SKM-1 treated with dmso at 0.1 percent for 144 hours (cell line): Measurements from ENCODE around the gene WDR19.

Source experiments
- DNase-seq: peaks from one replicate; lab custom pipeline; 2025; ENCODE audit not compliant: unreplicated experiment; lab: John Stamatoyannopoulos, UW

Gene WDR19

DNA sequence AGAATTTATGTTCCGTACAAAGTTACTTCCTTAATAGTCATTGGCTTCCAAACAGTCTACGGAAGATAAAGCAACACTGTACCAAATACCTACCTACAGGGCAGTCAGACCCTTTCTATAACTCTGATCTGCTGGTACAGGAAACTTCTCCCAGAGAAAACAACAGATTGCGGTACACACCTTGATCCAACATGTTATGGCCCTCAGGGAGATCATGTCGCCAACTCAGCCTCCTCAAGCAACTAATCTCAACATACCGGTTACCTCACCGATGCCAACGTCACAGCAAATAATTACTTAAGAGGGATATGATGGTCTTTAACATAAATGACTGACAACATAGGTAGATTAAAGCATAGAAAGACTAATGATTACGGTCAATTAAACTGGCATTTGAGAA, 113.5 kb downstream of the WDR19 start:
- no peak for DNase-seq

DNA sequence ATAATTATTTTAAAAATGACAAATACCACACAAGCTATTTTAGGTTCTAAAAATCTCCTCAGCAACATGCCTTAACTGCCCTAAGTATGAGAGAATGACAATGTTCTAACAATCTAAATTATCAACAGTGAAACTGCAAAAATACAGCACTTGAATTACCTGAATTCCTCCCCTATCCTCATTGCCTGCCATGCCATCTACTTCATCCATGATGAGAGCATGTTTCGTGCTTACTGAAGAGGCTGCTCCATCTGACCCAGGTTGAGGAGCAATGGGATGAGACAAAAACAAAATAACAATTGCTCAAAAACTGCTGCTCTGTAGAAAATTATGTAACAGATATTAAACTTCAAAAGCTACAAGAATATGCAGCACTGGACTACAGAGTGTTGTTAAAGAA, 120.6 kb downstream of the WDR19 start:
- no peak for DNase-seq

DNA sequence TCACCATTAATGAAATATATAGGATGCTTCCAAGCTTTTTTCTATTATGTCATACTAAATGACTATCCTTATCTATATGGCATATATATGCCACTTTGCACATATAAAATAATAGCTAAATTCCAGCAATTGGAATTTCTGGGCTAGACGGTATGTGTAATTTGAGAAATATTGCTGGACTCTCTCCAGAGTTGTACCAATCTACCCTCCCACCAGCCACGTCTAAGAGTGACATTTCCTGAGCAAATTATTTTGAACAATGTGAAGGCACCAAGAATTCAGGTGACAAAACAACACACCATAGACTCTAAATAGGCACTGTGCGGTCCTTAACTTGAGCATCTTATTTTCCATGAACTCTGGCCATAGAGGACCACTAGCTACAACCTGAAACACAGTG, 121.5 kb downstream of the WDR19 start:
- no peak for DNase-seq

DNA sequence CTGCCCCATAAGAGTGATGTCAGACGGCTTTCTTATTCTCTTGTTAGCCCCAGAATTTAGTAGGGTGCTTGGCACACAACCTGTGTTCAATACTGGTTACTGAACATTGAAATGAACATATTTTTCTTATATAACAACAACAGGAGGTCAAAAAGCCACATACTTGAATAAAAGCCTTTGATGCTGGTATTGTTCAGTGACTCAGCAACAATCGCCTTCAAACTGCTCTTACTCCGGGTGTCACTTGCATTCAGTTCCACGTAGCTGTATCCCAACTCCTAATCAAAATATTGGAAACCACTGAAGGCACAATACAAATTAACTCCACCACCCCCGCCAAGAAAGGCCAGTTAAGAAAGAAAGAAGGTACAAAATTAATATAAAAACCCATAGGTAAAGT, 122.3 kb downstream of the WDR19 start:
- DNase-seq = no peak

DNA sequence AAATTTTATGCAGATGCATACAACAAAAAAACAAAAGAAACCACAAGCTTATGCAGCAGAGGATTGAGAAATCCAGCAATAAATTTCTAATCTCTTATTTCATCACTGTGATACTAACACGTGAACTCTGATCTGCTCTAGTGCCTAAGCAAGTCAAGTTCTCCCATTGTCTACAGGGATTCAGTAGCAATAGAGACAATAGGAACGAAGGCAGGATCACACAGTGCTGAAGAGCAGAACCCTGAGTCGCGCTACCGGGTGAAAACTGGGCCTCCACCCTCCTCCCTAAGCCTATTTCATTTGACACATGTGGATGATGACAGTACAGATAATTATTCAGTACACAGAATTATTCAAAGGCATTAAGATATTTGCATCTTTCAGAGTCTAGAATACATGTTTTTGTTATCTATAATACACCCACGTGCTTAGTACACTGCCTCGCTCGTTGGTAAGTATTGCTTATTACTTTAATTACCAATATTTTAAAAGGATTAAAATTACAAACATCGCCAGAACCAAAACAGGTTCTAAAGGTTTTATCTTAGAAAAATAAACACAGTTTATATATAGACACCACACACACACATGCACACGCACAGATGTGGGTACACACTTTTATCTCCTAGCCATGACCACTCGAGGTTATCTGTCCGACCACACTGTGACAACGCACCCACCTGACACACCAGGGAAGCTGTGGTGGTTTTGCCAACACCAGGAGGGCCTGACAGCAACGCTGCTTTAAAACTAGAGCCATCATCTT, 123.8 kb downstream of the WDR19 start:
- DNase-seq = no peak

DNA sequence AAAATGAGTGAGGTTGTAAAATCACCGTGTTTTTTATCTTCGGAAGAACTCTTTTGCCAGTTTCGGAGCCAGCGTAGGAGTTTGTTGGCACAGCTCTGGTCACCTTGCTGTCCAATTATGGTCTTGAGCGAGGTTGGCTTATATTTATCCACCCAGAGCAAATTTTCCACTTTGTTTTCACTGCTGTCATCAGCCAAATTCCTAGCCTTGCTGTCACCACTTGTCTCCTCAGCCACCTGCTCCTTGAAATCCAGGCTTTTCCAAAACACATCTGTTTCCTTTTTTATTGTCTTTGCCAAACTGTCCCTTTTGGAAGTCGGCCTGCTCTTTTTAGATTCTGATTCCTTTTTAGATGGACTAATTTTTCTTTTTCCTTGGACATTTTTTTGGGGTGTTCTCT, 126.3 kb downstream of the WDR19 start:
- DNase-seq = no peak

DNA sequence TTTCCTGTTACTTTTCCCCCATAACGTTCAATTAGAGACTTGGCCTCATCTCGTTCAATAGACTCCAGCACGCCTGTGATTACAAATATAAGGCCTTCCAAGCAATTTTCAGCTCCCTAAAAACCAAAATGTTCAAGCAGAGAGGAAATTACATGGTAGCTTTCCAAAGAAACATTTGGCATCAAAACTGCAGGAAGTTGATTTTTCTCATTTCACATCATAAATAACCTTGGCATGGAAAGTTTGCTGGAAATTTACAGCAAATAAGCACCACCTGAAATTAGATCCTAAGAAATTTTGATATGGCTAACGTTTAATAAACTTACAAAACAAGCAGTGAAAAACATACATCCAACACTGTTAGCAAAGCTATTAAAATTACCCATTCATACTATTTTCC, 130.5 kb downstream of the WDR19 start:
- DNase-seq = no peak

DNA sequence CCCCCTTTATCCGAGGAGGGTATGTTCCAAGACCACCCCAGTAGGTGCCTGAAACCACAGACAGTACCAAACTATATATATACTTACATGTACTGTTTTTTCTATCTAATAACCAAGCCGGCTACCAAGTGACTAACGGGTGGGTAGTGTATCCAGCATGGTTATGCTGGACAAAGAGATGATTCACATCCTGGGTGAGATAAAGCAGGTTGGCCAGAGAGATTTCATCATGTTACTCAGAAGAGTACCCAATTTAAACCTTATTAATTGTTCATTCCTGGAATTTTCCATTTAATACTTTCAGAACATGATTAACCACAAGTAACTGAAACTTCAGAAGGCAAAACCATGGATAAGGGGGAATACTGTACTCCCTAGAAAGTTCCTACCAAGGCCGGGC, 137.3 kb downstream of the WDR19 start:
- no peak for DNase-seq

DNA sequence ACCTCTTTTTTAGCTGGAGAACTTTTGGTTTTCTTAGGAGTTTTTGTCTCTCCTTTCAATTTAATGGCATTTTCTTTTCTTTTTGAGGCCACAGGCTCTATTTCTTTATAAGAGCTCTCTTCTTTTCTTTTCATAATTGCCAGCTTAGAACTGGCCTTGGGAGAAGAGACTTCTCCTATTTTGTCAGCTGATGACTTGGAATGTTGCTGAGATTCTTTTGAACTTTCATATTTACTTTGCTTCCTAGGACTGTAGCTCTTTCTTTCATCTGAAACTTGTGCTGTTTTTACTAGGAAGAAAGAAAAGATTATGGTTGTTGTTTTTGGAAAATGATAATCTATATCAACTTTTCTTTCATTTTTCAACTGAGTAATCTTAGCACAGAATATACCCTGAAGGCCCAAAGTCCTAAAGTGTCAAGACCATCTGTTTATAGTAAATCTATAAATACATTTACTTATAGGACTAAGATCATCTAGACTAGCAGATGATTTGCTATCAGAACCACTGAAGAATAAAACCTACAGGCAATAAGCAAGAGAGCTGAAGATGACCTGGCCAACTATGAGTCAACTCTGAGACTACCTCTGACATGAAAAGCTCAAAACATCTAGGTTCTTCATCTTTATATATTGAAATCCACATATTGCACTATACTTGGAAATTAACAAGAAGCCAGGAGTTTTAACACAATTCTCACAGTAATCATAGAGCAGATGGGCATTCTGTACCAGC, 138.2 kb downstream of the WDR19 start:
- DNase-seq = no peak

DNA sequence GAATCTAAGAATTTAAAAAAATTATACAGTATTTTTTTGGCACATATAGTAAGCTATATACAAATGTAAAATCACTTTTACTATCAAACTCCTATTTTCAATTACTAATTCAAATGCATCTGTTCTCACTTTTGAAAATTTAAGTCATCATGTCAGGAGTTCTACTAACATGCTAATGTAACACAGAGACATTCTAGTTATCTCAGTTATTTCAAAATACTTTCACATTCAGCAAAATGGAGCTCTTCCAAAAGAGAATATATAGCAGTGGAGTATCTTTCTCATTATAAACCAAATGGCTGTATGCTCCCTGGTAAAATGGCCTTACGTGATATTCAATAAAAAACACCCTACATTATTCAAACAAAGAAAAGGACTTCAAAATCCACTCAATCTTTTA, 141.5 kb downstream of the WDR19 start:
- DNase-seq = no peak

DNA sequence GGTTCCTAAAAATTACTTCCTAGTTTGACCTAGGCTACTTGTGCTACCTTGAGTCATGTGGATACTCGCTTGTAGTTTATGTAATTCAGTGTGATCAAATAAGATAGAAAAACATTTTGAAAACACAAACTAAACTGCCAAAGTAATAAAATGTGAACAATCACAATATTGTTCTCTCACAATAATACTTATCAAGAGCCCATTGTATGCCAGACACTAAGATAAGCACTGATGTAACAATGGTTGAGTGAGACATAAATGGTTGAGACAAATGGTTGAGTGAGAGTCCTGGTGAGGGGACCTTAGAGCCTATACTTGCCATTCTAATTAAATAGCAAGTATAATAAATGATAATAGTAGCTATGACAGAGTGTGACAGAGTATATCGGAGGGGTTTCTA, 142.1 kb downstream of the WDR19 start:
- DNase-seq = no peak

DNA sequence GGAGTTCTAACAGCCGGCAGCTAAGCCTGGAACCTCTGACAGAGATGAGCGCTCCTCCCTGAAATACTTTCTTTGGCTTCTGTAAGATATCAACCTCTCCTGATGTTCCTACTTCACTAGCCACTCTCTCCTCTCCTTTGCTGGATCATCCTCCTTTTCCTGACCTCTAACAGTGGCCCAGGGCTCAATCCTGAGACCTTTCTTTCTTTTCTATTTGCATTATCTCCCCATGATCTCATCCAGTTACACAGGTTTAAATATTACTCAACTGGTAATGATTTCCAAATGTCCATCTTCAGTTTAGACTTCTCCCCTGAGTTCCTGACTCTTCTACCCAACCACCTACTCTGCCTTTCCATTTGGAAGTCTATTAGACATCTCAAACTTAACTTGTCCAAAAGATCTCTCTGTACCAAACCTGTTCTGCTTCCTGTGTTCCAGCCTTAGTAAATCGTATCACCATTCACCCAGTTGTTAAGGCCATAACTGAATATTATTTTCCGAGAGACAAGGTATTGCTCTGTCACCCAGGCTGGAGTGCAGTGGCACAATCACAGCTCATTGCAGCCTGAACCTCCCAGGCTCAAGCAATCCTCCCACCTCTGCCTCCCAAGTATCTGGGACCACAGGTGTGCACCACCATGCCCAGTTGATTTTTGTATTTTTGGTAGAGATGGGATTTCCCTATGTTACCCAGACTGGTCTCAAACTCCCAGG, 142.7 kb downstream of the WDR19 start:
- DNase-seq = no peak

DNA sequence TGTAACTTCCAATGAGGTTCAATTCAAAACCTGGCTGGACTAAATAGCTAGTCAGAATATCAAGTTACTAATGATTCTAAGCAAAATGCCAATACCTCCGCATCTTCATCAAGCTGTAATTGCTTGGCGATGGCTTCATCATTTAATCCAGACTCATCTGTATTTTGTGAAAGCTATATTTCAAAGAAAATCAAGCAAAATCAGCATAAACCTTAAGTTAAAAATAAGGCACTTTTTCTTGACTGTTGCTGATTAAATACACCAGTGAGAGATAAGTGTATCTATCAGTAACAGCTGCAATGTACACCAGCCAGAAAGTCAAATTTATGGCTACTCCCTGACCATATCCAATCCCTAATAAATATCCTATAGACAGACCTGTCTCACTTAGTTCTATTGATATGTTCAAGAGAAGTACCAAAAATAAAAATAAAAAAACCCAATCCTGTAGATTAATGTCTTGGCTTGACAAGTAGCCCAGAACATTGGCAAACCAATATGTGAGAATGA, 144.2 kb downstream of the WDR19 start:
- no peak for DNase-seq

DNA sequence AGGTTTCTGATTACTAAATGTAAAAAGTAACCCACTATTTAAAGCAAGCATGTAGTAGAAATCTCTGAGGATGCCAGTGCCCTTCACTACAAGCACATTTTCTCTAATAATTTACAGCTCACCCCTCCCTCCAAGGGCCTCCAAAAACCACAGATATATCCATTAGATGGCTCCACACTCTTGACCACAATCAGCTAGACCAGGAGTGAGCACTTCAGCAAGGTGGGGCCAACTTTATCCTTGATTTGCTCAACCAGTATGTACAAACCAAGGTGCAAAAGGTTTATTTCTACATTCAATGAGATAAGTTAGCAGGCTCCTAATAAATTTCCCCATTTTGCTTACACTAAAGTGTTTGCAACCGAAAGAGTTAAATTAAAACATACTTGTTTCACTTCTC, 148.0 kb downstream of the WDR19 start:
- DNase-seq = no peak

DNA sequence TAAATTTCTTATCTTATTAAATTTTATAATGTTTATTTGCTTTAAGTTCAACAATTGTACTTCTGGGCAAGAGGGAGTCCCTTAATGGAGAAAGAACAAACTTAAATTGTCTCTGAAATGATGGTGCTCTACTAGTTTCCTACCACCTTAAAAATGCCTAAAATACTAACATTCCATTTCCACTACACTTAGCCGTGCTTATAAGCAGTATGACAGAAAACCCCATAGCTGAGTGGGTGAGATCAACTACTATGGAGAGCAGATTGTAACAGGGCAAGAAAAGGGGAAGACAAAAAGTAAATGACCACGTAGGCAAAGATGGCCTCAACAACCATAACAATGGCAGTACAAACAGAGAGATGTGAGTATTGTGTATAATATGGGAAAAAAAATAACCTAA, 148.9 kb downstream of the WDR19 start:
- no peak for DNase-seq
